HG03460 (cell line): ENCODE results near the gene ABR.
"Not testable (repeated sequence)": the region's sequence is repeated elsewhere in the genome, so short reads cannot be mapped to it uniquely, and the experiment has no call there.

ENCODE experiments used
- ATAC-seq: cut with Tn5 transposase; IDR thresholded peaks from one replicate; pipeline ENCODE4 v1.9.1; 2021; ENCODE audit not compliant: unreplicated experiment

ABR gene

GRCh38 chr17:1150863-1151600 lies 28.7 kb downstream of the ABR start:
- no peak for ATAC-seq

- no peak for ATAC-seq
These were observed 29.9 kb downstream of the ABR start for GRCh38 chr17:1149869-1150268.

GRCh38 chr17:1147664-1148063 lies 32.1 kb downstream of the ABR start:
- no peak for ATAC-seq

GRCh38 chr17:1146561-1147265 lies 33.1 kb downstream of the ABR start:
- no peak for ATAC-seq

GRCh38 chr17:1145311-1145986 lies 34.3 kb downstream of the ABR start:
- ATAC-seq: no peak

GRCh38 chr17:1144162-1144561 lies 35.6 kb downstream of the ABR start:
- ATAC-seq: no peak

GRCh38 chr17:1143573-1143972 lies 36.2 kb downstream of the ABR start:
- ATAC-seq: no peak

GRCh38 chr17:1142561-1142971 lies 37.2 kb downstream of the ABR start:
- no peak for ATAC-seq

- ATAC-seq: no peak
These were observed 42.3 kb downstream of the ABR start for GRCh38 chr17:1137465-1137894.

- no peak for ATAC-seq
These were observed 43.0 kb downstream of the ABR start for GRCh38 chr17:1136748-1137147.

GRCh38 chr17:1134634-1135324 lies 45.0 kb downstream of the ABR start:
- no peak for ATAC-seq

GRCh38 chr17:1130191-1130590 lies 49.6 kb downstream of the ABR start:
- ATAC-seq: no peak

- ATAC-seq: not testable (repeated sequence)
These were observed 51.3 kb downstream of the ABR start for GRCh38 chr17:1128463-1128862.

- ATAC-seq: no peak
These were observed 52.8 kb downstream of the ABR start for GRCh38 chr17:1126801-1127550.

- no peak for ATAC-seq
These were observed 53.5 kb downstream of the ABR start for GRCh38 chr17:1126250-1126797.

GRCh38 chr17:1125788-1126145 lies 54.0 kb downstream of the ABR start:
- no peak for ATAC-seq

GRCh38 chr17:1124896-1125787 lies 54.6 kb downstream of the ABR start:
- no peak for ATAC-seq

GRCh38 chr17:1123921-1124715 lies 55.7 kb downstream of the ABR start:
- no peak for ATAC-seq

GRCh38 chr17:1123393-1123831 lies 56.4 kb downstream of the ABR start:
- ATAC-seq: no peak
